GM11168 (cell line): Measurements from ENCODE around the gene ZNF547.

Experiments
- in situ Hi-C: fragments of 300-500 bp; cut with MboI; formaldehyde crosslinking; loops from one replicate; pipeline ENCODE4 v1.12.0; 2022; ENCODE audit warnings: low sequenced_read_pairs; ENCODE audit not compliant: unreplicated experiment

ZNF547 gene

DNA sequence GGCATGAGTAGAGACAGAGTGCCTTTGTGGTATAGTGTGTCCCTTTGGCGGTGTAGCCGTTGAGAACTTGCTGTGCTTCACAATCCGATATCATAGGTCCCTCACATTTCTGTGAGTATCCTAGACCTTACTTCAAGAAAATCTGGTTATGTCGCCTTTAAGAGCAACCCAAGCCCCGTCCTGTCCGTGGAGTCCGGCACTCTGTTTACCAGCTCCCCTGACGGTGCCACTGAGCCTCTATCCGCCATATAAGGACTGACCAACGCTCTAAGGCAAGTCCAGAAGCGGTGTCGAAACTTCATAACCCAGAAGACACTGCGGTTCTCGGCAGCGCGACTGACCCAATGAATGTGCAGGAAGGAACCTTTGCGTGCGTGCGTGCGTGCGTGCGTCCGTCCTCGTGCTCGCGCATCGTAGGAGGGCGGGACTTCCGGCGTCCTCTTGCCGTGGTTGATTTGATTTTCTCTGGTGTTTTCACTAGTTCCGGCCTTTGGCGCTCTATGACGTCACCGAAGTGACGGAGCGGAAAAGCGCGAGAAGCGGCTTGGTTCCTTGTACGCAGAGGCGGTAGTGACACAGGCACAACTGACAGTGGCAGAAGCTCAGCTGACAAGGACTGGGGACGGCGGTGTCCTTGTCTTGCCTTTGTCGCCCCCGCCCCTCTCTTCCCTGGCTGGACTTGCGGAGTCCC lies at the start of gene ZNF547, which contains the start of gene TRAPPC2B:
Gene ZNF547, plus strand, starts transcription at position 555 of the 691 bp plus-strand sequence. CDS start 5,005 bp downstream, outside the sequence.
Gene TRAPPC2B, plus strand, starts transcription at position 555 of the 691 bp plus-strand sequence. CDS start 1,283 bp downstream, outside the sequence.
- in situ Hi-C loops, result no loop called here

DNA sequence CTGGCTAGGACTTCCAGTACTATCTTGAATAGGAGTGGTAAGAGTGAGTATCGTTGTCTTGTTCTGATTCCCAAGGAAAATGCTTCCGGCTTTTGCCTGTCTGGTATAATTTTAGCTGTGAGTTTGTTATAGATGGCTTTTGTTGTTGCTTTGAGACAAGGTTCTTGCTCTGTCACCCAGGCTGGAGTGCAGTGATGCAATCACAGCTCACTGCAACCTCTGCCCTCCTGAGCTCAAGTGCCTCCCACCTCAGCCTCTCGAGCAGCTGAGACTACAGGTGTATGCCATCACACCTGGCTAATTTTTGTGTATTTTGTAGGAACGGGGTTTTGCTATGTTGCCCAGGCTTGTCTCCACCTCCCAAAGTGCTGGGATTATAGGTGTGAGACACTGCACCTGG lies 49.2 kb upstream of the ZNF547 start:
- in situ Hi-C loops, result no loop called here

- in situ Hi-C loops, result no loop called here
These were observed 45.8 kb upstream of the ZNF547 start for GRCh38 chr19:57317503-57317902.

GRCh38 chr19:57319869-57320179 lies 43.5 kb upstream of the ZNF547 start:
- in situ Hi-C loops, result no loop called here

- in situ Hi-C loops, result no loop called here
These were observed 42.9 kb upstream of the ZNF547 start, which contains the start of gene ZNF543 for GRCh38 chr19:57320180-57321084. ZNF543 (plus strand) TSS chr19:57320472; CDS start chr19:57320854, 382 bp downstream.

GRCh38 chr19:57321116-57321515 lies 42.2 kb upstream of the ZNF547 start:
- in situ Hi-C loops, result no loop called here

GRCh38 chr19:57321751-57322150 lies 41.6 kb upstream of the ZNF547 start:
- in situ Hi-C loops, result no loop called here

GRCh38 chr19:57324992-57325391 lies 38.4 kb upstream of the ZNF547 start:
- in situ Hi-C loops, result no loop called here

DNA sequence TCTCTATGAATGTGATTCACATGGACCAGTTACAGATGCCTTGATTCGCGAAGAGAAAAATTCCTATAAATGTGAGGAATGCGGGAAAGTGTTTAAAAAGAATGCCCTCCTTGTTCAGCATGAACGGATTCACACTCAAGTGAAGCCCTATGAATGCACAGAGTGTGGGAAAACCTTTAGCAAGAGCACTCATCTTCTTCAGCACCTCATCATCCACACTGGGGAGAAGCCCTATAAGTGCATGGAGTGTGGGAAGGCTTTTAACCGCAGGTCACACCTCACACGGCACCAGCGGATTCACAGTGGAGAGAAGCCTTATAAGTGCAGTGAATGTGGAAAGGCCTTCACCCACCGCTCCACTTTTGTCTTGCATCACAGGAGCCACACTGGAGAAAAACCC lies 35.4 kb upstream of the ZNF547 start:
- in situ Hi-C loops, result no loop called here

GRCh38 chr19:57334191-57334590 lies 29.2 kb upstream of the ZNF547 start:
- in situ Hi-C loops, result no loop called here

DNA sequence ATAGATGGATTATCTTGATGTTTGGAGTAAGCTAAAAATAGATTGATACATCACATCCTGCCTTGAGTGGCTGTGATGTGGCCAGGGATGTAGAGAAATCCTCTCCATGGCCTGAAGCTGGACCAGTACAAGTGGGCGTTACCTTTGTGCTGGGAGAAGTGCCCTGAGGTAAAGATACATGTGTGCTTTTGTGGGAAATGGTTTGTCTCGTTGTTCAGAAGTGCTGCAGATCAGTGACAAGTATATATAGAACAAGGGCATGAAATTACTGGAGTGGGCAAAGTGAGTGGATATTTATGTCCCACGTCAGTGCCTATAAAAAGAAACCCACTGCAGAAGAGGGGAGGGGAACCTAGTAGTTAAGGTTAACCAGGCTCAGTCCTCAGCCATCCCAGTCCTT lies 24.5 kb upstream of the ZNF547 start:
- in situ Hi-C loops, result no loop called here

DNA sequence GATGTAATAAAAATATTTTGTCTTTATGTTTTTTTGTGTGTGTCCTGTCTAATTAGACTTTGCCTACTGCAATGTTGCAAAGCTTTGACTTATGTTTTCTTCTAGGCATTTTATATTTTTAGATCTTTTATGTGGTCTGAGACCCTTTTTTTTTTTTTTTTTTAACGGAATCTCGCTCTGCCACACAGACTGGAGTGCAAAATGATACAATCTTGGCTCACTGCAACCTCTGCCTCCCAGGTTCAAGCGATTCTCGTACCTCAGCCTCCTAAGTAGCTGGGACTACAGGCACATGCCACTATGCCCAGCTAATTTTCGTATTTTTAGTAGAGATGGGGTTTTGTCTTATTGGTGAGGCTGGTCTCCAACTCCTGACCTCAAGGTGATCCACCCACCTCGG lies 20.8 kb upstream of the ZNF547 start:
- in situ Hi-C loops, result no loop called here

DNA sequence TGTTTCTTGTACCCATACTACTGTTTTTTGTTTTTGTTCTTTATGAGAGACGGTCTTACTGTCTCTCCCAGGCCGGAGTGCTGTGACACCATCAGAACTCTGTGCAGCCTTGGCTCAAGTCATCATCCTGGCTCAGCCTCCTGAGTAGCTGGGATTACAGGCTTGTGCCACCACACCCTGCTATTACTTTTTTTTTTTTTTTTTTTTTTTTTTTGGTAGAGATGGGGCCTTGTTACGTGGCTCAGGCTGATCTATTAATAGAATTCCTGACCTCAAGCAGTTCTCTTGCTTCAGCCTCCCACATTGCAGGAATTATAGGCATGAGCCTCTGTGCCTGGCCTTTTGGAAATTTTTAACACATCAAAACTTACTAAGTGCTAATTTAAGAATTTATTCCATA lies 15.2 kb upstream of the ZNF547 start:
- in situ Hi-C loops, result no loop called here

- in situ Hi-C loops, result loop anchor here (10.0 kb wide), 1 partner anchor 106 kb away; the partner anchor contains the start of gene ZNF805
These were observed 12.2 kb upstream of the ZNF547 start, which contains the start of gene ZNF304 for GRCh38 chr19:57350877-57351805. ZNF304 (plus strand) TSS chr19:57351271; CDS start chr19:57351665, 394 bp downstream.

- in situ Hi-C loops, result loop anchor here (10.0 kb wide), 1 partner anchor 107 kb away; the partner anchor contains the start of gene ZNF805
These were observed 11.5 kb upstream of the ZNF547 start for GRCh38 chr19:57351867-57352266.

DNA sequence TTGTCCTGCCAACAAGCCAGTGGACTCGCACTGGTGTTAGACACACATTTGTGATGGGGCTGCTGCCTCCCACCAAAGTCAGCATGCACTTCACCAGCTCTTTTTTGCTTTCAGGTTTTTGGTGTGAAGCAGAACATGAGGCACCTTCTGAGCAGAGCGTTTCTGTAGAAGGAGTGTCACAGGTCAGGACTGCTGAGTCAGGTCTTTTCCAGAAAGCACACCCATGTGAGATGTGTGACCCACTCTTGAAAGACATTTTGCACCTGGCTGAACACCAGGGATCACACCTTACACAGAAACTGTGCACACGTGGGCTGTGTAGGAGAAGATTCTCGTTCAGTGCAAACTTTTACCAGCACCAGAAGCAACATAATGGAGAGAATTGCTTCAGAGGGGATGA lies 7.4 kb upstream of the ZNF547 start:
- in situ Hi-C loops, result loop anchor here (10.0 kb wide), 1 partner anchor 111 kb away; the partner anchor contains the start of gene ZNF805

DNA sequence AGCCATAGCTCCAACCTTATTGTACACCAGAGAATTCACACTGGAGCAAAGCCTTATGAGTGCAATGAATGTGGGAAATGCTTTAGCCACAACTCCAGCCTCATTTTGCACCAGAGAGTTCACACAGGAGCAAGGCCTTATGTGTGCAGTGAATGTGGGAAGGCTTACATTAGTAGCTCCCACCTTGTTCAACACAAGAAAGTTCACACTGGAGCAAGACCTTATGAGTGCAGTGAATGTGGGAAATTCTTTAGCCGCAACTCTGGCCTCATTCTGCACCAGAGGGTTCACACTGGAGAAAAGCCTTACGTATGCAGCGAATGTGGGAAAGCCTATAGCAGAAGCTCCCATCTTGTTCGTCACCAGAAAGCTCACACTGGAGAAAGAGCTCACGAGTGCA lies 5.9 kb upstream of the ZNF547 start:
- in situ Hi-C loops, result loop anchor here (10.0 kb wide), 1 partner anchor 113 kb away; the partner anchor contains the start of gene ZNF805

DNA sequence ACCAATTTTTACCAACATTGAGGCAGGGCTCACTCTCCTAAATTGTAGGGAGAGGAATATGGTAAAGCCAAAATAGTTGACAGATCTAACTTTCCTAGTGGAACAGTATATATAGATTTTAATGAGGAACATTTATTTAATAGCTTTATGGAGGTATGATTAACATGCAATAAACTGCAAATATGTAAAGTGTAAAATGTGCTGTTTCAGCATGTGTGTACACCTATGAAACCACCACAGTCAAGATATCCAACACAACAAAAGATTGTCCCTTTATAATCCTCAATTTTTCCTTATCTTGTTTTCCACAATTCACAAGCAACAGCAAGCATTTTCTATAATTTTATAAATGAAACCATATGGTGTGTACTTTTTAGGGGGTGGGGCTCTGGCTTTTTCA lies 4.1 kb upstream of the ZNF547 start:
- in situ Hi-C loops, result loop anchor here (10.0 kb wide), 1 partner anchor 114 kb away; the partner anchor contains the start of gene ZNF805

GRCh38 chr19:57362419-57362818 lies 932 bp upstream of the ZNF547 start:
- in situ Hi-C loops, result no loop called here

DNA sequence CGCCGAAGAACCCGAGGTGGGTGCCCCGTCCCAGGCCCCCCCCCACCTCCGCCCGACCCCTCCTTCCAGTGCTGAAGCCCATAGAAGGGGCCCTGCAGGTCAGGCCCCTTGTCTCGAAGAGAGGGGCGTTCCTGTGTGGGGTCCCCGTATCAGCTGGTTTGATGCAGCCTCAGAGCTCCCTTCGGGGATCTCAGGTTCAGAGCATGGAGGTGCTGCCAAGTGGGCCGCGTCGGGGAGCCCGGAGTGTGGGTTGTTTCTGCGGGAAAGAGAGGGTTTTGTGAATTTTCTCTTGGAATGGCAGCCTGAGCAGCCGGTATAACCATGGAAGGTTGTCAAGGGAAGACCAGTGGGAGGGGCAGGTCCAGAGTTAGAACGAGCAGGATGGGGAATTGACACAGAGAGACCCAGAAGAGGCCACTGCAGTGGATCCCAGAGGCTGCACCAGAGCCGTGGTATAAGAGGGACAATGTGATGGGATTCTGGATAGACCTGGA lies 384 bp downstream of the ZNF547 start:
- in situ Hi-C loops, result no loop called here
